SK-N-SH (cell line): ENCODE measurements around the gene PSMD13. TPM values are rescaled to one million over a fixed set of nuclear protein-coding genes. Genes with fewer than 3 reads are reported as not detected.
"Not testable (repeated sequence)": the region's sequence is repeated elsewhere in the genome, so short reads cannot be mapped to it uniquely, and the experiment has no call there.

Source experiments
- CTCF ChIA-PET: fragments of 300-600, 350-600 bp; formaldehyde crosslinking; extraction: SDS; loops from one replicate; lab custom pipeline; 2021; lab: Yijun Ruan, JAX
- POLR2A ChIA-PET: fragments of 350-600 bp; sonication (Branson Sonifier 250); formaldehyde crosslinking; extraction: SDS; loops from one replicate; lab custom pipeline; 2020; ENCODE audit warnings: antibody characterized with exemption, inconsistent platforms; lab: Yijun Ruan, JAX
- DNase-seq: peaks from one replicate; pipeline ENCODE4 v3.0.0; 2012
- H2AFZ ChIP-seq: fragments of 200-600 bp; sonication (generic); 2 replicates; pipeline ENCODE4 v1.8.1; 2016; ENCODE audit warnings: antibody characterized with exemption, mild to moderate bottlenecking, low read depth
- H3F3A ChIP-seq: fragments of 200-600 bp; sonication (generic); replicated peaks from 2 replicates; pipeline ENCODE3; 2016; ENCODE audit warnings: antibody characterized with exemption, mild to moderate bottlenecking; ENCODE audit not compliant: insufficient read depth
- H3K27ac ChIP-seq, 2 experiments: fragments of 200-500 bp in 1 of 2; fragments of 200-600 bp in 1 of 2; sonication (Bioruptor generic) in 1 of 2; sonication (generic), shearing (Covaris generic) in 1 of 2; 2 replicates each; pipeline versions ENCODE4 v1.5.1 to v1.6.1; 2014 to 2016; ENCODE audit warnings: low read depth in 2 of 2, inconsistent platforms in 1 of 2, low read length in 1 of 2, mild to moderate bottlenecking in 1 of 2, mixed read lengths in 1 of 2
- H3K27me3 ChIP-seq: fragments of 200-600 bp; sonication (generic), shearing (Covaris generic); 2 replicates; pipeline ENCODE4 v1.6.1; 2016; ENCODE audit warnings: mixed run types; ENCODE audit not compliant: insufficient read depth
- H3K36me3 ChIP-seq, 2 experiments: fragments of 200-500 bp in 1 of 2; fragments of 200-600 bp in 1 of 2; sonication (Bioruptor generic) in 1 of 2; sonication (generic) in 1 of 2; replicated peaks in 1 of 2; 2 replicates each; pipeline versions ENCODE3 to v1.5.1; 2014 to 2016; ENCODE audit warnings: low read length in 1 of 2, mild to moderate bottlenecking in 1 of 2; ENCODE audit not compliant: insufficient read depth in 2 of 2, control insufficient read depth in 1 of 2
- H3K4me1 ChIP-seq, 2 experiments: fragments of 200-500 bp in 1 of 2; fragments of 200-600 bp in 1 of 2; sonication (Bioruptor generic) in 1 of 2; sonication (generic), shearing (Covaris generic) in 1 of 2; 2 replicates each; pipeline versions ENCODE4 v1.5.1 to v1.6.1; 2014 to 2016; ENCODE audit warnings: low read depth in 1 of 2, low read length in 1 of 2, mixed run types in 1 of 2; ENCODE audit not compliant: insufficient read depth in 2 of 2, control insufficient read depth in 1 of 2
- H3K4me2 ChIP-seq: fragments of 200-600 bp; sonication (generic), shearing (Covaris generic); 2 replicates; pipeline ENCODE4 v1.6.1; 2017; ENCODE audit warnings: mixed run types
- H3K4me3 ChIP-seq, 2 experiments: fragments of 200-500 bp in 1 of 2; fragments of 200-600 bp in 1 of 2; sonication (Bioruptor generic) in 1 of 2; sonication (generic), shearing (Covaris generic) in 1 of 2; 2 replicates each; pipeline versions ENCODE4 v1.5.1 to v1.8.1; 2014 to 2016; ENCODE audit warnings: low read depth in 2 of 2, inconsistent platforms in 1 of 2, low read length in 1 of 2, mild to moderate bottlenecking in 1 of 2, mixed read lengths in 1 of 2, moderate library complexity in 1 of 2
- H3K79me2 ChIP-seq: fragments of 200-600 bp; sonication (generic); 2 replicates; pipeline ENCODE4 v1.8.1; 2017; ENCODE audit warnings: mild to moderate bottlenecking; ENCODE audit not compliant: insufficient read depth
- H3K9ac ChIP-seq: fragments of 200-600 bp; sonication (generic); 2 replicates; pipeline ENCODE4 v1.6.1; 2017; ENCODE audit warnings: mixed run types
- H3K9me2 ChIP-seq: fragments of 200-600 bp; sonication (generic); 2 replicates; pipeline ENCODE4 v1.6.1; 2017; ENCODE audit warnings: mixed run types
- H3K9me3 ChIP-seq: fragments of 200-600 bp; sonication (generic); 2 replicates; pipeline ENCODE4 v1.6.1; 2017; ENCODE audit warnings: mixed run types, mild to moderate bottlenecking, moderate library complexity
- H4K20me1 ChIP-seq: fragments of 200-600 bp; sonication (generic); 2 replicates; pipeline ENCODE4 v1.6.1; 2017; ENCODE audit warnings: mild to moderate bottlenecking, mixed run types; ENCODE audit not compliant: insufficient read depth
- FOXJ3 ChIP-seq: sonication (generic); formaldehyde crosslinking; IDR thresholded peaks from 2 replicates; pipeline ENCODE4 v1.5.1; 2020; ENCODE audit warnings: mild to moderate bottlenecking, missing genetic modification reagents
- GATA2 ChIP-seq: sonication (generic); formaldehyde crosslinking; IDR thresholded peaks from 2 replicates; pipeline ENCODE4 v1.5.0; 2020; ENCODE audit warnings: mild to moderate bottlenecking, missing genetic modification reagents
- MXI1 ChIP-seq: IDR thresholded peaks from 2 replicates; pipeline ENCODE4 v1.6.1; 2012; ENCODE audit warnings: mild to moderate bottlenecking, low read depth, low read length, improper control_type of control experiment
- RAD21 ChIP-seq: IDR thresholded peaks from 2 replicates; pipeline ENCODE4 v1.6.1; 2012; ENCODE audit warnings: mild to moderate bottlenecking, low read length
- RXRA ChIP-seq: IDR thresholded peaks from 2 replicates; pipeline ENCODE4 v1.4.0; 2012; ENCODE audit warnings: low read depth, mild to moderate bottlenecking, borderline replicate concordance
- SMC3 ChIP-seq: IDR thresholded peaks from 2 replicates; pipeline ENCODE4 v1.6.1; 2012; ENCODE audit warnings: low read depth, low read length, improper control_type of control experiment
- TCF12 ChIP-seq: IDR thresholded peaks from 2 replicates; pipeline ENCODE4 v1.4.0; 2012
- TEAD4 ChIP-seq: IDR thresholded peaks from 2 replicates; pipeline ENCODE4 v1.4.0; 2012; ENCODE audit warnings: mild to moderate bottlenecking, borderline replicate concordance; ENCODE audit not compliant: insufficient read depth
- YY1 ChIP-seq: IDR thresholded peaks from 2 replicates; pipeline ENCODE4 v1.4.0; 2012; ENCODE audit warnings: low read depth, mild to moderate bottlenecking
- WGBS: methylation state at CpG from one replicate; pipeline ENCODE4 v1.1.6; 2017; ENCODE audit warnings: low lambda C conversion rate; 5-methylcytosine and 5-hydroxymethylcytosine counted together
- polyA plus RNA-seq, 3 experiments: library from polyadenylated mRNA; depleted of rRNA; stranded (reverse); fragments of >200 nt; gene quantifications; 2 replicates each; pipeline ENCODE4 v1.2.3, GENCODE V29; 2012
- TF ChIP-seq, protein P1 (sequence below): IDR thresholded peaks from 2 replicates; pipeline ENCODE4 v1.4.0; 2012; ENCODE audit warnings: low read depth, borderline replicate concordance
- TF ChIP-seq, protein P2 (sequence below): fragments of 200-600 bp; sonication (generic); IDR thresholded peaks from 2 replicates; pipeline ENCODE4 v1.6.1; 2017; ENCODE audit warnings: antibody characterized with exemption, mild to moderate bottlenecking, moderate library complexity

Gene PSMD13
- polyA plus RNA-seq, 1 of the 3 experiments (the other 2 are of a cell fraction), result 196 TPM

DNA sequence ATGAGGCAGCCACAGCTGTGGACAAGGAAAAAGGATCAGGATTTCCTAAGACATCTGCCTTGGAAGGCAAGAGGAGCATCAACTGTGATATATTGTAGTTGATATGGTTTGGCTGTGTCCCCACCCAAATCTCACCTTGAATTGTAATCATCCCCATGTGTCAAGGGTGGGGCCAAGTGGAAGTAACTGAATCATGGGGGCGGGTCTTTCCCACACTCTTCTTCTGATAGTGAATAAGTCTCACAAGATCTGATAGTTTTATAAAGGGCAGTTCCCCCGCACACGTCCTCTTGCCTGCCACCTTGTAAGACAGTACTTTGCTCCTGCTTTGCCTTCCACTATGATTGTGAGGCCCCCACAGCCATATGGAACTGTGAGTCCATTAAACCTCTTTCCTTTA, 19.1 kb upstream of the PSMD13 start:
- no peak for DNase-seq
- H3K36me3 ChIP-seq, result peaks cover 16 to 37% of the 10 kb centered on the region in 2 experiments
- CTCF ChIA-PET, result interaction anchor here (1.4 kb wide), 1 partner anchor 147 kb away, joined by 3 read pairs; no protein-coding TSS in a partner anchor
- 94% methylated on average over 3 of the region's 3 CpGs for WGBS
- H3K4me1 ChIP-seq, result no peaks in the 10 kb centered on the region
- no peaks in the 10 kb centered on the region for H3K9me2 ChIP-seq
- H2AFZ ChIP-seq, result no peak overlapping the region
- H3K79me2 ChIP-seq, result no peaks in the 10 kb centered on the region; the same call in 1 of the 2 replicates
- no peak overlapping the region for H3K9ac ChIP-seq
- TF ChIP-seq, protein P1, sequence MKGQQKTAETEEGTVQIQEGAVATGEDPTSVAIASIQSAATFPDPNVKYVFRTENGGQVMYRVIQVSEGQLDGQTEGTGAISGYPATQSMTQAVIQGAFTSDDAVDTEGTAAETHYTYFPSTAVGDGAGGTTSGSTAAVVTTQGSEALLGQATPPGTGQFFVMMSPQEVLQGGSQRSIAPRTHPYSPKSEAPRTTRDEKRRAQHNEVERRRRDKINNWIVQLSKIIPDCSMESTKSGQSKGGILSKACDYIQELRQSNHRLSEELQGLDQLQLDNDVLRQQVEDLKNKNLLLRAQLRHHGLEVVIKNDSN, result no peak
- TF ChIP-seq MXI1, result no peak
- no peak for TF ChIP-seq FOXJ3
- TF ChIP-seq GATA2 (CRISPR knock-in tag), result no peak
- TF ChIP-seq, all 33 proteins: peak for 0
- Histone ChIP-seq H3K9me3 (no peaks in the 10 kb centered on the region), H3K27ac (no peak overlapping the region), H3K4me2 (no peak overlapping the region), H4K20me1 (0 out of 2 replicates have a peak, but pooled peaks cover 2% of the 10 kb centered on the region), H3F3A (peaks cover 15% of the 10 kb centered on the region), H3K27me3 (no peaks in the 10 kb centered on the region), H3K4me3 (no peak overlapping the region)
- POLR2A ChIA-PET, result no interaction called here

DNA sequence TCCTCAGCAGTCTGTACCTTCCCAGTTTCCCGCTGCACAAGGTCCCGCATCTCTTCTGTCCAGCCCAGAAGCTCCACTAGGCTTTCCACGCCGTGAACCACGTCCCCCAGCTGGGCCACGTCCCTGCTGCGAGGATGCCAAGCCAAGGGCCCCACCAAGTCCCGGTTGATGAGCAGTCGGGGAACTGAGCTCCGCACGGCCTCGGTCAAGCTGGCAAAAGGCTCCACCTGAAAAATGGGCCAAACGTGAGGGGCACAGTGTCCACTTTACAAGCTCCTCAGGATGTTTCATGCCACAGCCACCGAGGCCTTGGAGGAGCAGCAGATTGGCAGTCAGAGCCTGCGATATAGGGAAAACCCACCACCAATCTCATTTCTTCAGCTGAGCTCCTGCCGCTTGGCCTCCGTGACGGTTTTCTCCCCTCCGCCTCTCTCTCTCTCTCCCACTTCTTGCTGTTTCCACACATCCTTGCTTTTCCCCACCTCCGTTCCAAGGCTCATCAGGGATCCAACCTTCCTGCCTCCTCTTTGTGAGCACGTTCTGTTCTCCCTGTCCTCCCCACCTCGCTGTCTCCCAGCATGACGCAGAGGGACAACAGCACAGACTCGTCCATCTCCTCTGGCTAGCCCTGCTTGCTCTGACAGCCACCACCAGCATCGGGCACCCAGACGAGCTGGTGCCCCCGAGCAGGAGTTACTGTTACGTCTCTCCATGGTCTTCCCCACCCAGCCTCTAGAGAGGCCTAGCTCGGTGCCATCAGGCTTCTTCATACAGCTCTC, 17.8 kb upstream of the PSMD13 start:
- no peak overlapping the region for H3K9ac ChIP-seq

DNA sequence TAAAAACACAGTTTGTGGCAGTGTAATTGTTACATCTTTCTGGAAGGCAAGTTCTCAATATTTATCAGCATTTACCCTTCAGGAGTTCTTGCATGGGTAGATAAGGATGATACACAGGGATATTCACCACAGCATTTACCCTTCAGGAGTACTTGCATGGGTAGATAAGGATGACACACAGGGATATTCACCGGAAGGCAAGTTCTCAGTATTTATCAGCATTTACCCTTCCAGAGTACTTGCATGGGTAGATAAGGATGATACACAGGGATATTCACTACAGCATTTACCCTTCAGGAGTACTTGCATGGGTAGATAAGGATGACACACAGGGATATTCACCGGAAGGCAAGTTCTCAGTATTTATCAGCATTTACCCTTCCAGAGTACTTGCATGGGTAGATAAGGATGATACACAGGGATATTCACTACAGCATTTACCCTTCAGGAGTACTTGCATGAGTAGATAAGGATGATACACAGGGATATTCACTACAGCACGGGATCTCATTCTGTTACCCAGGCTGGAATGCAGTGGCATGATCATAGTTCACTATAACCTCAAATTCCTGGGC, 16.0 kb upstream of the PSMD13 start:
- H3K27ac ChIP-seq, DNase-seq, H2AFZ ChIP-seq, H3K9me2 ChIP-seq, H3K9me3 ChIP-seq, H3K9ac ChIP-seq, H3K79me2 ChIP-seq, H3K4me2 ChIP-seq, H3K4me1 ChIP-seq, H3K27me3 ChIP-seq, H4K20me1 ChIP-seq, H3F3A ChIP-seq, POLR2A ChIA-PET, CTCF ChIA-PET, H3K4me3 ChIP-seq: not testable (repeated sequence)
- peaks cover 4 to 16% of the 10 kb centered on the region in 2 experiments for H3K36me3 ChIP-seq
- 92% methylated on average over 3 of the region's 3 CpGs for WGBS

More for the DNA sequence above, 17.8 kb upstream of the PSMD13 start:
- H3K9me2 ChIP-seq, result no peaks in the 10 kb centered on the region
- 88% methylated on average over 24 of the region's 29 CpGs for WGBS
- no peaks in the 10 kb centered on the region for H3K9me3 ChIP-seq
- POLR2A ChIA-PET, result no interaction called here
- no peak overlapping the region for H2AFZ ChIP-seq
- no peaks in the 10 kb centered on the region for H3K4me1 ChIP-seq
- H3K27me3 ChIP-seq, result no peaks in the 10 kb centered on the region
- peaks cover 11 to 26% of the 10 kb centered on the region in 2 experiments for H3K36me3 ChIP-seq
- DNase-seq, result no peak
- no peak overlapping the region for H3K4me3 ChIP-seq
- no peaks in the 10 kb centered on the region for H3K79me2 ChIP-seq
- TF ChIP-seq SMC3 (no peak), RXRA (no peak), MXI1 (no peak), YY1 (no peak), RAD21 (no peak), TEAD4 (no peak), GATA2 (CRISPR knock-in tag) (no peak), TCF12 (no peak), FOXJ3 (no peak)
- TF ChIP-seq, protein P2, sequence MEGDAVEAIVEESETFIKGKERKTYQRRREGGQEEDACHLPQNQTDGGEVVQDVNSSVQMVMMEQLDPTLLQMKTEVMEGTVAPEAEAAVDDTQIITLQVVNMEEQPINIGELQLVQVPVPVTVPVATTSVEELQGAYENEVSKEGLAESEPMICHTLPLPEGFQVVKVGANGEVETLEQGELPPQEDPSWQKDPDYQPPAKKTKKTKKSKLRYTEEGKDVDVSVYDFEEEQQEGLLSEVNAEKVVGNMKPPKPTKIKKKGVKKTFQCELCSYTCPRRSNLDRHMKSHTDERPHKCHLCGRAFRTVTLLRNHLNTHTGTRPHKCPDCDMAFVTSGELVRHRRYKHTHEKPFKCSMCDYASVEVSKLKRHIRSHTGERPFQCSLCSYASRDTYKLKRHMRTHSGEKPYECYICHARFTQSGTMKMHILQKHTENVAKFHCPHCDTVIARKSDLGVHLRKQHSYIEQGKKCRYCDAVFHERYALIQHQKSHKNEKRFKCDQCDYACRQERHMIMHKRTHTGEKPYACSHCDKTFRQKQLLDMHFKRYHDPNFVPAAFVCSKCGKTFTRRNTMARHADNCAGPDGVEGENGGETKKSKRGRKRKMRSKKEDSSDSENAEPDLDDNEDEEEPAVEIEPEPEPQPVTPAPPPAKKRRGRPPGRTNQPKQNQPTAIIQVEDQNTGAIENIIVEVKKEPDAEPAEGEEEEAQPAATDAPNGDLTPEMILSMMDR, result no peak
- TF ChIP-seq, all 33 proteins: peak for 0
- 0 out of 2 replicates have a peak, but pooled peaks cover 2% of the 10 kb centered on the region for H4K20me1 ChIP-seq
- peaks cover 15% of the 10 kb centered on the region for H3F3A ChIP-seq
- CTCF ChIA-PET, result no interaction called here
- no peak overlapping the region for H3K4me2 ChIP-seq
- no peak overlapping the region for H3K27ac ChIP-seq
